Kidney (tissue), 14 donors: ENCODE results near the gene CMTM4. TPM values are rescaled to one million over a fixed set of nuclear protein-coding genes. Genes with fewer than 3 reads are reported as not detected.

Source experiments
- DNase-seq, 5 donors: peaks; one replicate each; pipeline ENCODE4 v3.0.0-alpha.2; 2013 to 2020
- FAIRE-seq: peaks from 2 replicates; lab custom pipeline; 2012; peaks lifted over from hg19 to GRCh38; lab: Jason Lieb, UNC
- H3K27ac ChIP-seq, 2 donors: one replicate each; pipeline ENCODE4 v1.7.0; 2013; ENCODE audit warnings: low read depth in 2 of 2, low read length in 2 of 2, inconsistent platforms in 1 of 2
- H3K27me3 ChIP-seq: one replicate; pipeline ENCODE4 v1.7.1; 2013; ENCODE audit warnings: low read length, inconsistent platforms; ENCODE audit not compliant: control insufficient read depth, insufficient read depth
- H3K36me3 ChIP-seq, 3 donors: one replicate each; pipeline versions ENCODE4 v1.7.0 to v1.7.1; 2013; ENCODE audit warnings: low read length in 3 of 3, control low read depth in 1 of 3, inconsistent platforms in 1 of 3; ENCODE audit not compliant: insufficient read depth in 3 of 3, control insufficient read depth in 2 of 3
- H3K4me1 ChIP-seq, 3 donors: one replicate each; pipeline versions ENCODE4 v1.7.0 to v1.7.1; 2013; ENCODE audit warnings: low read length in 3 of 3, inconsistent platforms in 1 of 3, low read depth in 1 of 3; ENCODE audit not compliant: control insufficient read depth in 2 of 3, insufficient read depth in 2 of 3
- H3K4me3 ChIP-seq, 3 donors: one replicate each; pipeline versions ENCODE4 v1.7.0 to v1.8.1; 2013; ENCODE audit warnings: low read length in 3 of 3, control low read depth in 1 of 3, inconsistent platforms in 1 of 3
- H3K9ac ChIP-seq, 3 donors: one replicate each; pipeline versions ENCODE4 v1.7.0 to v1.7.1; 2013; ENCODE audit warnings: low read length in 3 of 3, control low read depth in 1 of 3, inconsistent platforms in 1 of 3
- H3K9me3 ChIP-seq, 3 donors: one replicate each; pipeline versions ENCODE4 v1.7.0 to v1.7.1; 2013; ENCODE audit warnings: low read length in 3 of 3, control low read depth in 1 of 3, inconsistent platforms in 1 of 3; ENCODE audit not compliant: control insufficient read depth in 2 of 3, insufficient read depth in 1 of 3
- CTCF ChIP-seq: IDR thresholded peaks from 3 replicates; pipeline ENCODE4 v1.5.1; 2012; ENCODE audit warnings: mild to moderate bottlenecking, moderate library complexity, borderline replicate concordance; ENCODE audit not compliant: insufficient read depth; ENCODE audit errors: extremely low read depth
- intact Hi-C: fragments of 100-400 bp; cut with DNase I; formaldehyde crosslinking; loops from one replicate; pipeline ENCODE4 v1.11.1; 2022
- polyA plus RNA-seq: library from polyadenylated mRNA; stranded (reverse); fragments of 350-450 nt; fragmentation: Illumina TruSeq; extraction: RNeasy Lipid Tissue Mini Kit (QIAGEN cat#74804); gene quantifications from one replicate; pipeline ENCODE4 v1.2.3, GENCODE V29; 2014; ENCODE audit warnings: low read depth, low replicate concordance; ENCODE audit not compliant: insufficient read depth
- total RNA-seq: library from RNA; stranded (reverse); fragmentation: NEBNext Ultra II Directional; extraction: Animal tissue kit (Norgen Biotek cat#: 25700); gene quantifications from one replicate; pipeline ENCODE4 v1.2.1, GENCODE V29; 2021
- donor health status: control.
- donor health status: control.
- donor health status: control.
- donor health status: control.
- donor health status: control.
- donor health status: DM: yes; HTN: yes; CAD: no.
- donor health status: Normal renal cell carcinoma (clear cell type).

CMTM4 gene
- total and polyA plus RNA-seq, 2 donors from 2014 or later, result 43.2 to 82.2 TPM

DNA sequence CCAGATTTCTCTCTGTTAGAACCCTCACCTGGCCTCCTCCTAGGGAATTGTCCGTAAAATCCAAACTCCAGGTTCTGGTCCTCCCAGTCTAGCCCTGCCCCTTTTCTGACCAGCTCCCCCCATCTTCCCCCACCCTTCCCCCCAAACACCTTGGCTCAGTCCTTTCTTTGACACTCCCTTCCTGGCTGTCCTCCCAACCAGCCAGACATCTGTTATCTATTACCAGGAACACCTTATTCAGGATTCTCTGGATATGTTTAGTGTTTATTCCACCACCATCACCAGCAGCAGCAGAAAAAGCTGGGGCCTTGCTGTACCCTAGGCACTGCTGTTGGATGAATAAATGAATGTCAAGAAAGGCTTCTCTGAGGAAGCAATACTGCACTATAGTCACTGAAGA is 96.1 kb downstream of the CMTM4 start:
- intact Hi-C loops, result loop anchor here (10.0 kb wide), 1 partner anchor 196 kb away; no protein-coding TSS in a partner anchor
- no peaks in the 10 kb centered on the region for H3K27me3 ChIP-seq

GRCh38 chr16:66599726-66600125 is 96.8 kb downstream of the CMTM4 start:
- DNase-seq (no peak), FAIRE-seq (no peak)
- no peaks in the 10 kb centered on the region for H3K27me3 ChIP-seq
- no peaks in the 10 kb centered on the region for H3K36me3 ChIP-seq
- no peak overlapping the region for H3K27ac ChIP-seq
- H3K9me3 ChIP-seq, result no peaks in the 10 kb centered on the region
- no peak overlapping the region for H3K4me3 ChIP-seq
- intact Hi-C loops, result loop anchor here (10.0 kb wide), 1 partner anchor 195 kb away; no protein-coding TSS in a partner anchor
- no peak overlapping the region for H3K9ac ChIP-seq
- H3K4me1 ChIP-seq, result peaks cover 0 to 4% (median 0%) of the 10 kb centered on the region in 3 donors
- TF ChIP-seq CTCF, result no peak

More for the DNA sequence above, 96.1 kb downstream of the CMTM4 start:
- H3K36me3 ChIP-seq, result no peaks in the 10 kb centered on the region
- no peak for TF ChIP-seq CTCF
- H3K27ac ChIP-seq, result no peak overlapping the region
- H3K9ac ChIP-seq, result no peak overlapping the region
- no peak for DNase-seq
- FAIRE-seq, result no peak
- H3K4me1 ChIP-seq, result peaks cover 0 to 4% (median 0%) of the 10 kb centered on the region in 3 donors
- no peaks in the 10 kb centered on the region for H3K9me3 ChIP-seq
- no peak overlapping the region for H3K4me3 ChIP-seq

- H3K9me3 ChIP-seq, result no peaks in the 10 kb centered on the region
- H3K36me3 ChIP-seq, result no peaks in the 10 kb centered on the region
- intact Hi-C loops, result no loop called here
- no peaks in the 10 kb centered on the region for H3K27me3 ChIP-seq
- no peak overlapping the region for H3K4me3 ChIP-seq
- DNase-seq (no peak), FAIRE-seq (no peak)
- no peak for TF ChIP-seq CTCF
- H3K9ac ChIP-seq, result no peak overlapping the region
- H3K4me1 ChIP-seq, result no peaks in the 10 kb centered on the region
- no peak overlapping the region for H3K27ac ChIP-seq
These were observed 98.4 kb downstream of the CMTM4 start for GRCh38 chr16:66598111-66598510.
